GM12891 (cell line): ENCODE measurements around the gene CALML5.

Experiments
- DNase-seq: peaks from one replicate; pipeline ENCODE4 v3.0.0; 2011; ENCODE audit warnings: low spot score; ENCODE audit not compliant: insufficient read length
- FAIRE-seq: peaks from 2 replicates; lab custom pipeline; 2011; peaks lifted over from hg19 to GRCh38; lab: Jason Lieb, UNC
- PAX5 ChIP-seq: IDR thresholded peaks from 2 replicates; pipeline ENCODE4 v1.6.1; 2011; ENCODE audit warnings: low read length, moderate library complexity, mild to moderate bottlenecking; ENCODE audit not compliant: insufficient read depth, severe bottlenecking
- POLR2A ChIP-seq: IDR thresholded peaks from 2 replicates; pipeline ENCODE4 v1.6.1; 2011; ENCODE audit warnings: low read depth, low read length, control low read depth
- POLR2AphosphoS5 ChIP-seq: IDR thresholded peaks from 2 replicates; pipeline ENCODE4 v1.6.1; 2011; ENCODE audit warnings: low read depth, low read length, control low read depth
- POU2F2 ChIP-seq: IDR thresholded peaks from 2 replicates; pipeline ENCODE4 v1.6.1; 2011; ENCODE audit warnings: low read depth, mild to moderate bottlenecking, control low read depth, low read length, moderate library complexity
- SPI1 ChIP-seq: IDR thresholded peaks from 2 replicates; pipeline ENCODE4 v1.6.1; 2011; ENCODE audit warnings: low read depth, low read length, control low read depth
- TAF1 ChIP-seq: IDR thresholded peaks from 2 replicates; pipeline ENCODE4 v1.6.1; 2011; ENCODE audit warnings: low read depth, low read length, control low read depth

Gene CALML5

GRCh38 chr10:5470062-5470751, 29.2 kb downstream of the CALML5 start:
- no peak for TF ChIP-seq POLR2A
- TF ChIP-seq SPI1 = no peak
- TF ChIP-seq PAX5 = no peak
- TF ChIP-seq POLR2AphosphoS5 = no peak
- no peak for TF ChIP-seq TAF1
- no peak for TF ChIP-seq POU2F2
- FAIRE-seq (no peak), DNase-seq (no peak)

DNA sequence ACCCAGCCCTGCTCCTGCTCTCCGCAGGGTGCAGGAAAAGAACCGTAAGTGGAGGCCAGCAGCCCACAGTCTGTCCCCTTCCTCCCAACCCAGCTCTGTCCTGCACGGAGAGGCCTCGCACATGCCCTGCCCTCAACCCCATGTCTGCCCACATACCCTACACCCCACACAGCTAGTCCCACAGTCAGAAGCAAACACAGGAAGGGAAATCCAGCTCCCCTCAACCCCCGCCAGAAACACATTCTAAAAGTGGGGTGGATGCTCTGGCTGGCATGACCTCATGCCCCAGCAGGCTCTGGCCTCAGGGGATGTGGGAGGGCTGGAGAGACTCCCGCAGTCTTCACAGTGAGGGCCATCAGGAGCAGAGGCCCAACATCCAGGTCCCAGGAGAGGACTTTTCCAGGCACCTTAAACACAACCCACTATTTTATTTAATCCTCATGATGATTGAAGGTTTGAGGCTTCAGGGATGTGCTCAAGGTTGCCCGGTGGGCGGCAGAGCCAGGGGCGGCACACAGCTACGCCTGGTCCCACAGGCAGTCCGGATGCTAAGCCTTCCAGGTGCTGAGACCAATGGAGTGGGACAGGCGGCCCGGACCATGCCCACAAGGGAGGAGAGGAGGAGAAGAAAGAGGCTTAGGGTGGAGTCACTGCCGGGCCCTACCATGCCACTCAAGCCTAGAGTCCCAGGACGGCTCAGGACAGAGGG, 29.9 kb downstream of the CALML5 start:
- FAIRE-seq (no peak), DNase-seq (no peak)
- TF ChIP-seq POLR2A (no peak), TAF1 (no peak), SPI1 (no peak), POLR2AphosphoS5 (no peak), PAX5 (no peak), POU2F2 (no peak)

DNA sequence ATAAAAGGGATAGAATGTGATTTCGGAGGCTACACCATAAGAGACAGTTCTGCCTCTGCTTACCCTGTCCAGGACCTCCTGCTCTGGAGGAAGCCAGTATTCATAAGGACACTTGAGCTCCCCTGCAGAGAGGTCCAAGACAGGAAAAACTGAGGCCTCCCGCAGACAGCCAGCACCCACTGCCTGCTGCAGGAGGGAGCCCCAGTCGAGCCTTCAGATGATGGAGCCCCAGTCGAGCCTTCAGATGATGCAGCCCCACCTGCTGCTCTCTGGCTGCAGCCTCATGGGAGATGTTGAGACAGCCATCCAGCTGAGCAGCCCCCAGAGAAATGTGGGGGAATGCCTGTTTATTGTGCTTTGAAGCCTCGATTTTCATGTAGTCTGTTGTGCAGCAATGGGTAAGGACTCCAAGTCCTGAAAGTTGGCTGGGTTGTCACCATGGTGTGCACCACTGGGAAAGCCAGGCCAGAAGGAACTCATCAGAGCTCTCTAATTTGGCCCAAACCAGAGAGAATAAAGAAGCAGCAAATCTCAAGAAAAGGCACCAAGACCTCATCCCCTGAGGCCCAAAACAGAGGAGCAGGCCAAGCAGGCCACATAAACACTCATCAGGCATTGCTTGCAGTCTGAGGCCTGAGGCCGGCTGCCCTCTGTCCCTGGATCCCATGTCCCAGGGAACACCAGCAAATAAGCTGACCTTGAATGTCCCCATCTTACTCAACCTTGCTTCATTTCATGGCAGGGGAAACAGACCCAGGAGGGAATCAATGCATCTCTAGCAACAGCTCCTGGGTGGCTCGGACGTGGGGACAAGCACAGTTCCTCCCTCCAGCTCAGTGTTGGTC, 30.9 kb downstream of the CALML5 start:
- FAIRE-seq (no peak), DNase-seq (no peak)
- no peak for TF ChIP-seq PAX5
- TF ChIP-seq SPI1 = no peak
- no peak for TF ChIP-seq POLR2A
- no peak for TF ChIP-seq TAF1
- no peak for TF ChIP-seq POLR2AphosphoS5
- TF ChIP-seq POU2F2 = no peak

GRCh38 chr10:5467634-5468255, 31.6 kb downstream of the CALML5 start:
- DNase-seq (no peak), FAIRE-seq (no peak)
- TF ChIP-seq POU2F2 (no peak), SPI1 (no peak), POLR2A (no peak), TAF1 (no peak), PAX5 (no peak), POLR2AphosphoS5 (no peak)

DNA sequence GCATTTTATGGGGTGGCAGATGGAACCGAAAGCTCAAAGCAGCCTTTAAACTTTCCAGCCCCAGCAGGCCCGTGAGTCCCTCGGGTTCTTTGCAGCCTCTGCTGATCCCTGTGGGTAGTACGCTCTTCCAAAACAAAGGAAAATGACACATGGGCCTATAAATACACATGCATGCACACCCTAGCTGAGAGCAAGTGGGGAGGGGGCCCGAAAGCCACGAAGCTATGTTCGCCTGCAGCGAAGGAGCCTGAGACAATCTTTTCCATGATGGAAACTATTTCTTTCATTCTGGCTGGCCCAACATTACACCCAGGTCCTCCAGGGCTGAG, 32.2 kb downstream of the CALML5 start:
- DNase-seq = no peak
- FAIRE-seq = no peak
- TF ChIP-seq POU2F2 (no peak), POLR2A (no peak)

GRCh38 chr10:5466451-5467206, 32.7 kb downstream of the CALML5 start:
- FAIRE-seq (no peak), DNase-seq (no peak)
- TF ChIP-seq TAF1 = no peak
- TF ChIP-seq PAX5 = no peak
- TF ChIP-seq POLR2A = no peak
- no peak for TF ChIP-seq POLR2AphosphoS5
- TF ChIP-seq POU2F2 = no peak
- TF ChIP-seq SPI1 = no peak

DNA sequence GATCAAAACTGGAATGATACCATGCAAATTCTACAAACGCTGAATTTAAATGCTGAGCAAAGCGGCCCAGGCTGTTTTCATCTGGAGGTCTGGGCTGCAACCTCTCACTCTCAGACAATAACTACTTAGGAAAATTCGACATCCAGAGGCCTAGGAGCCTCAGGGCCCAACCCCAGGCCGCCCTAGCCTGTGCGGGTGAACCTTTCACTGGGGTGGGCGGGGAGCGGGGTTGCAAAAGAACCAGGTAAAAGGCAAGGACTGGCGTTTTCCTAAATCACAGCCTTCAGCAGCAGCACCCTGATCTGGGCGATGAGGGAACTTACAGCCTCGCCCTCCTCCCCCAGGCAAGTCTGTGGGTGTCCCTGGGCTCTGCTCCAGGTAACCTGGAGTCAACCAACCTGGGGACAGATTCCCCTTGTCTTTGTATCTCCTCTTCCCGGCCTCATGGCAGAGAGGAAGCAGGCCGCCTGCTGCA, 33.4 kb downstream of the CALML5 start:
- DNase-seq = no peak
- TF ChIP-seq PAX5 (no peak), TAF1 (no peak), POU2F2 (no peak), POLR2AphosphoS5 (no peak), SPI1 (no peak), POLR2A (no peak)
- no peak for FAIRE-seq

DNA sequence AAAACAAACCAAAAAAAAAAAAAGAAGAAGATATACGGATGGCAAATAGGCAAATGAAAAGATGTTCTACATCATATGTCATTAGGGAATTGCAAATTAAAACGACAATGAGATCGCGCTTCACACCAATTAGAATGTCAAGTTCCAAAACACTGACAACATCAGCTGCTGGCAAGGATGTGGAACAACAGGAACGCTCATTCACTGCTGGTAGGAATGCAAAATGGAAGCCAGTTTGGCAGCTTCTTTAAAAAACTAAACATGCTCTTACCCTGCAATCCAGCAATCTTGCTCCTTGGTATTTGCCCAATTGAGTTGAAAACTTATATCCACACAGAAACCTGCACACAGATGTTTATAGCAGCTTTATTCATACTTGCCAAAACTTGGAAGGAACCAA, 34.8 kb downstream of the CALML5 start:
- FAIRE-seq = no peak
- DNase-seq = no peak
- TF ChIP-seq POLR2A (no peak), TAF1 (no peak), POU2F2 (no peak), POLR2AphosphoS5 (no peak), SPI1 (no peak), PAX5 (no peak)
